ENCODE results near the gene PRXL2C. TPM values are rescaled to one million over a fixed set of nuclear protein-coding genes. Genes with fewer than 3 reads are reported as not detected.
A peak's percentile ranks its signal among the peaks of the same experiment; 100 is the strongest.
"Not testable (repeated sequence)": the region's sequence is repeated elsewhere in the genome, so short reads cannot be mapped to it uniquely, and the experiment has no call there.

PRXL2C gene
- polyA plus RNA-seq, 1 experiment, result 5.5 TPM

DNA sequence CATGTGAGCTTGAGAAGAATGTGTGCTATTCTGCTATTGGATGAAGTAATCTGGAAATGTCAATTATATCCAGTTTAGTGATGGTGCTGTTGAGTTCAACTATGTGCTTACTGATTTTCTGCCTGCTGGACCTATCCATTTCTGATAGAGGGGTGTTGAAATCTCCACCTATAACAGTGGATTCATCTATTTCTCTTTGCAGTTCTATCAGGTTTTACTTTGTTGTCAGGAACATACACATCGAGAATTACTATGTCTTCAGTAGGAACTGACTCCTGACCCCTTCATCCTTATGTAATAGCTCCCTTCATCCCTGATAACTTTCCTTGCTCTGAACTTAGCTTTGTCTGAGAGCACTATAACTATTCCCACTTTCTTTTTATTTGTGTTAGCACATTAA, 18.7 kb downstream of the PRXL2C start:
- Histone ChIP-seq H3K27ac (ENCODE audit: low read depth, low read length) (no peak overlapping the region), H3K27me3 (ENCODE audit: control insufficient read depth, insufficient read depth, low read length) (no peaks in the 10 kb centered on the region), H3K4me3 (ENCODE audit: low read depth, low read length) (no peak overlapping the region), H3K9me3 (ENCODE audit: control insufficient read depth, insufficient read depth, low read length) (no peaks in the 10 kb centered on the region; the same call in 1 of the 2 replicates)
- no peak for DNase-seq (ENCODE audit: low read depth, low spot score)
- ChIA-PET POLR2A (no interaction called here), CTCF (no interaction called here)
- no peak for TF ChIP-seq CTCF (IDR thresholded peaks at IDR 0.05; ENCODE audit: low read depth, low read length)

- H3K27me3 ChIP-seq (ENCODE audit: control insufficient read depth, insufficient read depth, low read length); H3K4me3 ChIP-seq (ENCODE audit: low read depth, low read length); H3K27ac ChIP-seq (ENCODE audit: low read depth, low read length); POLR2A ChIA-PET; CTCF ChIA-PET; H3K9me3 ChIP-seq (ENCODE audit: control insufficient read depth, insufficient read depth, low read length); DNase-seq (ENCODE audit: low read depth, low spot score): not testable (repeated sequence)
These were observed 21.5 kb downstream of the PRXL2C start for GRCh38 chr9:96633579-96633978.

DNA sequence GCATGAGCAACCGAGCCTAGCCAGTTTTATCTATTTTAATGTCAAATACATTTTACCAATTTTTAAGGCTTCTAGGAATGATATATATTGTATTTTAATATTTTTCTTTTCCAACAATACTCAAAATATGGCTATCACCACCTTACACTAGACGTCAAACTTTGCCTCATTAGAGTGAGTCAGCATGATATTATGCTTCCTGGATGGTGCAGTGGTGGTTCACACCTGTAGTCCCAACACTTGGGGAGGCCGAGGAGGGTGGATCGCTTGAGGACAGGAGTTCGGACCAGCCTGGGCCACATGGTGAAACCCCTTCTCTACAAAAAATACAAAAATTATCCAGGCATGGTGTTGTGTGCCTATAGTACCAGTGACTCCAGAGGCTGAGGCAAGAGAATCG, 28.2 kb downstream of the PRXL2C start:
- Histone ChIP-seq H3K27ac (ENCODE audit: low read depth, low read length) (no peak overlapping the region), H3K4me3 (ENCODE audit: low read depth, low read length) (no peak overlapping the region), H3K9me3 (ENCODE audit: control insufficient read depth, insufficient read depth, low read length) (no peaks in the 10 kb centered on the region), H3K27me3 (ENCODE audit: control insufficient read depth, insufficient read depth, low read length) (no peaks in the 10 kb centered on the region)
- DNase-seq (ENCODE audit: low read depth, low spot score), result no peak
- ChIA-PET POLR2A (no interaction called here), CTCF (no interaction called here)
- no peak for TF ChIP-seq CTCF (IDR thresholded peaks at IDR 0.05; ENCODE audit: low read depth, low read length)

- Histone ChIP-seq H3K27ac (ENCODE audit: low read depth, low read length) (no peak overlapping the region), H3K4me3 (ENCODE audit: low read depth, low read length) (no peak overlapping the region), H3K9me3 (ENCODE audit: control insufficient read depth, insufficient read depth, low read length) (no peaks in the 10 kb centered on the region), H3K27me3 (ENCODE audit: control insufficient read depth, insufficient read depth, low read length) (no peaks in the 10 kb centered on the region)
- ChIA-PET POLR2A (no interaction called here), CTCF (interaction anchor here (0.7 kb wide), 1 partner anchor 20 kb away, joined by 3 read pairs; no protein-coding TSS in a partner anchor)
- DNase-seq (ENCODE audit: low read depth, low spot score), result no peak
- no peak for TF ChIP-seq CTCF (IDR thresholded peaks at IDR 0.05; ENCODE audit: low read depth, low read length)
These were observed 33.5 kb downstream of the PRXL2C start for GRCh38 chr9:96621618-96622017.

DNA sequence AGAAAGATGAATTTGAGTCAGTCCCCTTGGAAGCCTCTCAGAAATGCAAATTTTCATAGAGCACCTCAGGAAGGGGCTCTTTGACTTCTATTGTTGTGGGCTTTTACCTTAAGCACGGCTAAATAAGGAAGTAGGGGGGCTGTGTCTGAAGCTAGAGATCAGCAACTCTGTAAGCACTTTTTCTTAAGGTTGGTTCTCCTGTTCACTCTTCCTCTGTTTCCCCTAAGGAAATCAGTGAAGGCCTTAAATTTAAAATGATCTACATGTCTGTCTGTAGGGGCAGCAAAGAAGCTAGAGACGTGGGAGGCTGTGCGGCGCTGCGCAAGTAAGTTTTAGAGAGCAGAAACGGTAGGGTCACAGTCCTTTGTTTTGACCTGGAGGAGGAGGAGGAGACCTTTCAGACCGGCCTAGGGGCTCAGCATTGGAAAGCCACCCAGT, 34.3 kb downstream of the PRXL2C start:
- no peaks in the 10 kb centered on the region for H3K9me3 ChIP-seq (ENCODE audit: control insufficient read depth, insufficient read depth, low read length)
- no peak overlapping the region for H3K27ac ChIP-seq (ENCODE audit: low read depth, low read length)
- no peaks in the 10 kb centered on the region for H3K27me3 ChIP-seq (ENCODE audit: control insufficient read depth, insufficient read depth, low read length)
- no peak for TF ChIP-seq CTCF (IDR thresholded peaks at IDR 0.05; ENCODE audit: low read depth, low read length)
- H3K4me3 ChIP-seq (ENCODE audit: low read depth, low read length), result no peak overlapping the region
- CTCF ChIA-PET, result no interaction called here
- POLR2A ChIA-PET, result no interaction called here
- no peak for DNase-seq (ENCODE audit: low read depth, low spot score)

DNA sequence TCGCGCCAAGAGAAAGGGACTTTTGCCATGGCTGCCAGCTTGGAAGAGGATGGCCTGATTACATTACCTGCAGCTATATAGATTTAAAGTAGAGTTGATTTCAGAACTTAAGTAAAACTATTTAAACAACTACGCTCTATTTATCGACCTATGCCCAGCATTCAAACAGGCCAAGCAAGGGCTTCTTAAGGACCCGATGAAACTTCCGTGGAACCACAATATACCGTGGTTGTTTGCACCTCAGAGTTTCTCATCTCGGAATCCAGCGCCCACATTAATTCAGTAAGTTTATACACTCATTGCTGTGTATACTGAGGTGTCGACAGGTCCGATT, 35.0 kb downstream of the PRXL2C start:
- no peak for TF ChIP-seq CTCF (IDR thresholded peaks at IDR 0.05; ENCODE audit: low read depth, low read length)
- H3K27me3 ChIP-seq (ENCODE audit: control insufficient read depth, insufficient read depth, low read length), result no peaks in the 10 kb centered on the region
- no peak for DNase-seq (ENCODE audit: low read depth, low spot score)
- no peaks in the 10 kb centered on the region for H3K9me3 ChIP-seq (ENCODE audit: control insufficient read depth, insufficient read depth, low read length)
- CTCF ChIA-PET, result no interaction called here
- H3K27ac ChIP-seq (ENCODE audit: low read depth, low read length), result no peak overlapping the region
- H3K4me3 ChIP-seq (ENCODE audit: low read depth, low read length), result peak overlapping the region; percentile 63
- POLR2A ChIA-PET, result no interaction called here
